Measurements from ENCODE around the gene MACROD2.

The MACROD2 gene

GRCh38 chr20:15199698-15200097, 1204.4 kb downstream of the MACROD2 start:
- no peak for FAIRE-seq

- no peak for FAIRE-seq
Observed at GRCh38 chr20:15200147-15200565, 1204.8 kb downstream of the MACROD2 start.

- FAIRE-seq: no peak
Observed at GRCh38 chr20:15201602-15202001, 1206.3 kb downstream of the MACROD2 start.

GRCh38 chr20:15204234-15204633, 1208.9 kb downstream of the MACROD2 start:
- no peak for FAIRE-seq

GRCh38 chr20:15205028-15205427, 1209.7 kb downstream of the MACROD2 start:
- FAIRE-seq: no peak

GRCh38 chr20:15205719-15206118, 1210.4 kb downstream of the MACROD2 start:
- no peak for FAIRE-seq

- no peak for FAIRE-seq
Observed at GRCh38 chr20:15209537-15209936, 1214.2 kb downstream of the MACROD2 start.

- FAIRE-seq: no peak
Observed at GRCh38 chr20:15214051-15214450, 1218.7 kb downstream of the MACROD2 start.

GRCh38 chr20:15220009-15220656, 1224.8 kb downstream of the MACROD2 start:
- no peak for FAIRE-seq

GRCh38 chr20:15220778-15221565, 1225.7 kb downstream of the MACROD2 start:
- FAIRE-seq: no peak

GRCh38 chr20:15222502-15223330, 1227.4 kb downstream of the MACROD2 start:
- no peak for FAIRE-seq

GRCh38 chr20:15224199-15224598, 1228.9 kb downstream of the MACROD2 start:
- FAIRE-seq: no peak

GRCh38 chr20:15227102-15227501, 1231.8 kb downstream of the MACROD2 start:
- no peak for FAIRE-seq

- no peak for FAIRE-seq
Observed at GRCh38 chr20:15232243-15232642, 1236.9 kb downstream of the MACROD2 start.

GRCh38 chr20:15235471-15236198, 1240.3 kb downstream of the MACROD2 start:
- FAIRE-seq: no peak

- FAIRE-seq: no peak
Observed at GRCh38 chr20:15236812-15237211, 1241.5 kb downstream of the MACROD2 start.

GRCh38 chr20:15239542-15240206, 1244.4 kb downstream of the MACROD2 start:
- no peak for FAIRE-seq

GRCh38 chr20:15240801-15241200, 1245.5 kb downstream of the MACROD2 start:
- FAIRE-seq: no peak

- no peak for FAIRE-seq
Observed at GRCh38 chr20:15241681-15242080, 1246.4 kb downstream of the MACROD2 start.

GRCh38 chr20:15242773-15243172, 1247.5 kb downstream of the MACROD2 start:
- FAIRE-seq: no peak

- FAIRE-seq: no peak
Observed at GRCh38 chr20:15245896-15246295, 1250.6 kb downstream of the MACROD2 start.

Data from colon (tissue), 2 donors.